HepG2 (cell line): ENCODE measurements around the gene SNX9.

Source experiments
- ESRRA ChIP-seq: sonication (generic); formaldehyde crosslinking; IDR thresholded peaks from 2 replicates; pipeline ENCODE4 v1.5.1; 2020; ENCODE audit warnings: mild to moderate bottlenecking, low read depth, missing genetic modification reagents
- THRA ChIP-seq: sonication (generic); formaldehyde crosslinking; IDR thresholded peaks from 2 replicates; pipeline ENCODE4 v1.4.0; 2020; ENCODE audit warnings: missing genetic modification reagents, borderline replicate concordance
- ZNF746 ChIP-seq: sonication (generic); formaldehyde crosslinking; IDR thresholded peaks from 2 replicates; pipeline ENCODE4 v1.8.0; 2022; ENCODE audit warnings: mild to moderate bottlenecking, missing genetic modification reagents

GRCh38 chr6:157808405-157808950, 14.6 kb upstream of the SNX9 start:
- no peak for TF ChIP-seq ZNF746 (CRISPR knock-in tag)
- no peak for TF ChIP-seq ESRRA (CRISPR knock-in tag)
- no peak for TF ChIP-seq THRA (CRISPR knock-in tag)
